OCI-LY3 (cell line): ENCODE data around the gene SETBP1.
A peak's percentile ranks its signal among the peaks of the same experiment; 100 is the strongest.

Experiments
- CTCF ChIP-seq: fragments of 200-600, 300-600 bp; sonication (generic); IDR thresholded peaks from 2 replicates; pipeline ENCODE4 v1.5.1; 2014; ENCODE audit warnings: antibody characterized with exemption, low read length, low read depth
- EZH2phosphoT487 ChIP-seq: fragments of 200-600 bp; shearing (Covaris generic); IDR thresholded peaks from 2 replicates; pipeline ENCODE4 v1.6.1; 2018; ENCODE audit warnings: antibody characterized with exemption, mixed run types, low read depth

GRCh38 chr18:45086777-45087176 lies 406.1 kb downstream of the SETBP1 start:
- TF ChIP-seq CTCF (peak; percentile 84), EZH2phosphoT487 (no peak)
